ENCODE data around the gene GALNT14.
"Not testable (repeated sequence)": the region's sequence is repeated elsewhere in the genome, so short reads cannot be mapped to it uniquely, and the experiment has no call there.

GALNT14 gene

GRCh38 chr2:30904437-30904836 is 233.8 kb downstream of the GALNT14 start:
- 73% methylated on average over 7 of the region's 14 CpGs for WGBS
- not testable (repeated sequence) for H4K91ac ChIP-seq (ENCODE audit: low read length); H3K9ac ChIP-seq (ENCODE audit: low read length); H3K4me3 ChIP-seq (ENCODE audit: insufficient read depth in 1 of 2, low read depth in 1 of 2, low read length in 2 of 2); H2BK120ac ChIP-seq (ENCODE audit: low read depth, low read length); H3K4me2 ChIP-seq (ENCODE audit: low read length, poor library complexity, severe bottlenecking); H3K9me3 ChIP-seq (ENCODE audit: control insufficient read depth, low read length); DNase-seq; H3K14ac ChIP-seq (ENCODE audit: low read length in 2 of 2); H2BK15ac ChIP-seq (ENCODE audit: low read depth, poor library complexity, severe bottlenecking); H3K4ac ChIP-seq (ENCODE audit: low read depth in 1 of 2, low read length in 2 of 2); H2AFZ ChIP-seq (ENCODE audit: low read depth, low read length); H3K79me1 ChIP-seq (replicated peaks; ENCODE audit: low read length, poor library complexity, severe bottlenecking); H2BK12ac ChIP-seq (ENCODE audit: low read length in 2 of 2); H3K23ac ChIP-seq (ENCODE audit: low read length in 2 of 2); H2BK5ac ChIP-seq (ENCODE audit: low read depth, low read length, poor library complexity, severe bottlenecking); H2AK5ac ChIP-seq (ENCODE audit: low read length, severe bottlenecking); H4K8ac ChIP-seq (ENCODE audit: low read length); H3K27me3 ChIP-seq (ENCODE audit: control insufficient read depth in 1 of 2, insufficient read depth in 1 of 2, low read length in 2 of 2); H3K27ac ChIP-seq (ENCODE audit: low read length, poor library complexity, severe bottlenecking); H3K4me1 ChIP-seq (ENCODE audit: control insufficient read depth, insufficient read depth, low read depth, low read length); H3K18ac ChIP-seq (ENCODE audit: low read depth in 1 of 2, low read length in 2 of 2)
- H3K36me3 ChIP-seq (ENCODE audit: control insufficient read depth in 1 of 2, insufficient read depth in 2 of 2, low read depth in 1 of 2, low read length in 2 of 2): peaks cover 0 to 19% of the 10 kb centered on the region in 2 experiments

- H3K4me1 ChIP-seq (ENCODE audit: control insufficient read depth, insufficient read depth, low read depth, low read length): no peaks in the 10 kb centered on the region
- H3K4ac ChIP-seq (ENCODE audit: low read depth in 1 of 2, low read length in 2 of 2): no peak overlapping the region
- H2AK5ac ChIP-seq (ENCODE audit: low read length, severe bottlenecking): no peak overlapping the region
- no peak overlapping the region for H2AFZ ChIP-seq (ENCODE audit: low read depth, low read length)
- H4K91ac ChIP-seq (ENCODE audit: low read length): no peak overlapping the region
- H3K27ac ChIP-seq (ENCODE audit: low read length, poor library complexity, severe bottlenecking): no peak overlapping the region
- no peak overlapping the region for H3K9ac ChIP-seq (ENCODE audit: low read length)
- no peak overlapping the region for H2BK12ac ChIP-seq (ENCODE audit: low read length in 2 of 2)
- H2BK5ac ChIP-seq (ENCODE audit: low read depth, low read length, poor library complexity, severe bottlenecking): no peak overlapping the region
- H2BK15ac ChIP-seq (ENCODE audit: low read depth, poor library complexity, severe bottlenecking): no peak overlapping the region
- H3K9me3 ChIP-seq (ENCODE audit: control insufficient read depth, low read length): no peaks in the 10 kb centered on the region
- H2BK120ac ChIP-seq (ENCODE audit: low read depth, low read length): no peak overlapping the region
- DNase-seq: no peak
- H3K79me1 ChIP-seq (replicated peaks; ENCODE audit: low read length, poor library complexity, severe bottlenecking): no peaks in the 10 kb centered on the region
- no peak overlapping the region for H3K18ac ChIP-seq (ENCODE audit: low read depth in 1 of 2, low read length in 2 of 2)
- no peak overlapping the region for H3K4me3 ChIP-seq (ENCODE audit: insufficient read depth in 1 of 2, low read depth in 1 of 2, low read length in 2 of 2)
- H3K23ac ChIP-seq (ENCODE audit: low read length in 2 of 2): no peak overlapping the region
- no peak overlapping the region for H3K4me2 ChIP-seq (ENCODE audit: low read length, poor library complexity, severe bottlenecking)
- 82% methylated on average over 5 of the region's 5 CpGs for WGBS
- H3K14ac ChIP-seq (ENCODE audit: low read length in 2 of 2): no peak overlapping the region
- peaks cover 0 to 8% of the 10 kb centered on the region in 2 experiments for H3K27me3 ChIP-seq (ENCODE audit: control insufficient read depth in 1 of 2, insufficient read depth in 1 of 2, low read length in 2 of 2)
- peaks cover 0 to 23% of the 10 kb centered on the region in 2 experiments for H3K36me3 ChIP-seq (ENCODE audit: control insufficient read depth in 1 of 2, insufficient read depth in 2 of 2, low read depth in 1 of 2, low read length in 2 of 2)
- no peak overlapping the region for H4K8ac ChIP-seq (ENCODE audit: low read length)
Observed at GRCh38 chr2:30903326-30903725, 234.9 kb downstream of the GALNT14 start.

- Histone ChIP-seq H3K4me3 (ENCODE audit: insufficient read depth in 1 of 2, low read depth in 1 of 2, low read length in 2 of 2) (no peak overlapping the region), H2AFZ (ENCODE audit: low read depth, low read length) (no peak overlapping the region), H4K91ac (ENCODE audit: low read length) (no peak overlapping the region), H2BK5ac (ENCODE audit: low read depth, low read length, poor library complexity, severe bottlenecking) (no peak overlapping the region), H2AK5ac (ENCODE audit: low read length, severe bottlenecking) (no peak overlapping the region), H3K27me3 (ENCODE audit: control insufficient read depth in 1 of 2, insufficient read depth in 1 of 2, low read length in 2 of 2) (peaks cover 0 to 12% of the 10 kb centered on the region in 2 experiments), H3K4me2 (ENCODE audit: low read length, poor library complexity, severe bottlenecking) (no peak overlapping the region), H3K23ac (ENCODE audit: low read length in 2 of 2) (no peak overlapping the region), H3K79me1 (replicated peaks; ENCODE audit: low read length, poor library complexity, severe bottlenecking) (no peaks in the 10 kb centered on the region), H2BK15ac (ENCODE audit: low read depth, poor library complexity, severe bottlenecking) (no peak overlapping the region), H3K18ac (ENCODE audit: low read depth in 1 of 2, low read length in 2 of 2) (no peak overlapping the region), H3K4me1 (ENCODE audit: control insufficient read depth, insufficient read depth, low read depth, low read length) (no peaks in the 10 kb centered on the region), H3K9me3 (ENCODE audit: control insufficient read depth, low read length) (no peaks in the 10 kb centered on the region), H3K9ac (ENCODE audit: low read length) (no peak overlapping the region), H3K14ac (ENCODE audit: low read length in 2 of 2) (no peak overlapping the region), H4K8ac (ENCODE audit: low read length) (no peak overlapping the region), H3K36me3 (ENCODE audit: control insufficient read depth in 1 of 2, insufficient read depth in 2 of 2, low read depth in 1 of 2, low read length in 2 of 2) (peaks cover 0 to 32% of the 10 kb centered on the region in 2 experiments), H3K4ac (ENCODE audit: low read depth in 1 of 2, low read length in 2 of 2) (no peak overlapping the region), H3K27ac (ENCODE audit: low read length, poor library complexity, severe bottlenecking) (no peak overlapping the region), H2BK12ac (ENCODE audit: low read length in 2 of 2) (no peak overlapping the region), H2BK120ac (ENCODE audit: low read depth, low read length) (no peak overlapping the region)
- 92% methylated on average over 3 of the region's 5 CpGs for WGBS
- DNase-seq: no peak
Observed at GRCh38 chr2:30900381-30900780, 237.9 kb downstream of the GALNT14 start.

DNA sequence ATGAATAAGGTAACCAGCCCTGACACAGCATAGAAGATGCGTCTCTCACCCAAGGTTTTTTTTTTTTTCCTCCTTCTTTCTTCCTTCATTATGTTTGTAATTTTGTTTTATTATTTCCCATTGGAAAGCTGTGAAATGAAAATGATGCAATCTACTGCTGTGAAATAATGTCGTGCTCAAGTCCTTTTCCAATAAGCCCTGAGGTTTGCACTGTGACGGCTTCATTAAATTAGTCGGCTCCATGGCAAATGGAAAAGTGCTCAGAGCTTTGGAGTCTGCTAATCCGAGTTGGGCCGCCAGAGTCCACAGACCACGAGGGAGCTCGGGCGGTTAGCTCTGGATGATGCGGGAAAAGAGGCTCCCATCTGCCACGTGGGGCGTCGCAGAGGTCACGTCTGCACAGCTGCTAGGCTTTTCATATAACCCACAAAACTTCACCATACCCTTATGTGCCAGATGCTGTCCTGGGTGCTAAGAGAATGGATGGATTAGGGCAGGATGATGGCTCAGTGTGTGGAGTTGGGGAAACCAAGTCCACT is 238.7 kb downstream of the GALNT14 start:
- no peaks in the 10 kb centered on the region for H3K9me3 ChIP-seq (ENCODE audit: control insufficient read depth, low read length)
- no peak overlapping the region for H2BK120ac ChIP-seq (ENCODE audit: low read depth, low read length)
- H3K14ac ChIP-seq (ENCODE audit: low read length in 2 of 2): no peak overlapping the region
- H4K91ac ChIP-seq (ENCODE audit: low read length): no peak overlapping the region
- H3K27ac ChIP-seq (ENCODE audit: low read length, poor library complexity, severe bottlenecking): no peak overlapping the region
- no peak overlapping the region for H3K4ac ChIP-seq (ENCODE audit: low read depth in 1 of 2, low read length in 2 of 2)
- peaks cover 0 to 12% of the 10 kb centered on the region in 2 experiments for H3K27me3 ChIP-seq (ENCODE audit: control insufficient read depth in 1 of 2, insufficient read depth in 1 of 2, low read length in 2 of 2)
- H2BK5ac ChIP-seq (ENCODE audit: low read depth, low read length, poor library complexity, severe bottlenecking): no peak overlapping the region
- H2AFZ ChIP-seq (ENCODE audit: low read depth, low read length): no peak overlapping the region
- H2AK5ac ChIP-seq (ENCODE audit: low read length, severe bottlenecking): no peak overlapping the region
- DNase-seq: no peak
- no peak overlapping the region for H2BK12ac ChIP-seq (ENCODE audit: low read length in 2 of 2)
- no peak overlapping the region for H3K4me2 ChIP-seq (ENCODE audit: low read length, poor library complexity, severe bottlenecking)
- no peak overlapping the region for H3K4me3 ChIP-seq (ENCODE audit: insufficient read depth in 1 of 2, low read depth in 1 of 2, low read length in 2 of 2)
- no peaks in the 10 kb centered on the region for H3K4me1 ChIP-seq (ENCODE audit: control insufficient read depth, insufficient read depth, low read depth, low read length)
- H3K9ac ChIP-seq (ENCODE audit: low read length): no peak overlapping the region
- WGBS: 82% methylated on average over 10 of the region's 14 CpGs
- H3K36me3 ChIP-seq (ENCODE audit: control insufficient read depth in 1 of 2, insufficient read depth in 2 of 2, low read depth in 1 of 2, low read length in 2 of 2): peaks cover 0 to 32% of the 10 kb centered on the region in 2 experiments
- H4K8ac ChIP-seq (ENCODE audit: low read length): no peak overlapping the region
- H3K18ac ChIP-seq (ENCODE audit: low read depth in 1 of 2, low read length in 2 of 2): no peak overlapping the region
- H2BK15ac ChIP-seq (ENCODE audit: low read depth, poor library complexity, severe bottlenecking): no peak overlapping the region
- no peak overlapping the region for H3K23ac ChIP-seq (ENCODE audit: low read length in 2 of 2)
- H3K79me1 ChIP-seq (replicated peaks; ENCODE audit: low read length, poor library complexity, severe bottlenecking): no peaks in the 10 kb centered on the region

Measured in mesenchymal stem cell (in vitro differentiated cells and primary cell).